Measurements from ENCODE around the gene FAM83E. TPM values are rescaled to one million over a fixed set of nuclear protein-coding genes. Genes with fewer than 3 reads are reported as not detected.
A peak's percentile ranks its signal among the peaks of the same experiment; 100 is the strongest.

The FAM83E gene
- polyA plus RNA-seq, 4 donors = 76.6 to 104 (median 93.5) TPM

DNA sequence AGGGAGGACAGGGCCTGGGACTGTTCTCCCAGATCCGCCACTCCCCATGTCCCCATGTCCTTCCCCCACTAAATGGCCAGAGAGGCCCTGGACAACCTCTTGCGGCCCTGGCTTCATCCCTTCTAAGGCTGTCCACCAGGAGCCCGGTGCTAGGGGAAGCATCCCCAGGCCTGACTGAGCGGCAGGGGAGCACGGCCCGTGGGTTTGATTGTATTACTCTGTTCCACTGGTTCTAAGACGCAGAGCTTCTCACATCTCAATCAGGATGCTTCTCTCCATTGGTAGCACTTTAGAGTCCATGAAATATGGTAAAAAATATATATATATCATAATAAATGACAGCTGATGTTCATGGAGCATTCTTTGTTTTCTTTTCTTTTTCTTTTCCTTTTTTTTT, 7.5 kb downstream of the FAM83E start:
- H3K4me3 ChIP-seq (ENCODE audit: low read depth in 1 of 3, low read length in 3 of 3) = no peak overlapping the region
- DNase-seq (no peak), FAIRE-seq (no peak)
- H3K27me3 ChIP-seq (ENCODE audit: control insufficient read depth in 3 of 3, insufficient read depth in 3 of 3, low read length in 3 of 3) = no peaks in the 10 kb centered on the region
- H3K27ac ChIP-seq (ENCODE audit: low read depth in 1 of 3, low read length in 2 of 3) = no peak overlapping the region
- WGBS, 3 donors = 87 to 93% (median 88%) methylated on average over 7 of the region's 7 CpGs
- peaks cover 0 to 74% (median 2%) of the 10 kb centered on the region in 3 donors for H3K36me3 ChIP-seq (ENCODE audit: control insufficient read depth in 3 of 3, insufficient read depth in 2 of 3, low read depth in 1 of 3, low read length in 3 of 3)
- no peaks in the 10 kb centered on the region for H3K9me3 ChIP-seq (ENCODE audit: control insufficient read depth in 2 of 2, insufficient read depth in 1 of 2, low read depth in 1 of 2, low read length in 1 of 2)
- peaks cover 0 to 6% (median 0%) of the 10 kb centered on the region in 3 donors for H3K4me1 ChIP-seq (ENCODE audit: control insufficient read depth in 3 of 3, insufficient read depth in 2 of 3, low read depth in 1 of 3, low read length in 2 of 3)

DNA sequence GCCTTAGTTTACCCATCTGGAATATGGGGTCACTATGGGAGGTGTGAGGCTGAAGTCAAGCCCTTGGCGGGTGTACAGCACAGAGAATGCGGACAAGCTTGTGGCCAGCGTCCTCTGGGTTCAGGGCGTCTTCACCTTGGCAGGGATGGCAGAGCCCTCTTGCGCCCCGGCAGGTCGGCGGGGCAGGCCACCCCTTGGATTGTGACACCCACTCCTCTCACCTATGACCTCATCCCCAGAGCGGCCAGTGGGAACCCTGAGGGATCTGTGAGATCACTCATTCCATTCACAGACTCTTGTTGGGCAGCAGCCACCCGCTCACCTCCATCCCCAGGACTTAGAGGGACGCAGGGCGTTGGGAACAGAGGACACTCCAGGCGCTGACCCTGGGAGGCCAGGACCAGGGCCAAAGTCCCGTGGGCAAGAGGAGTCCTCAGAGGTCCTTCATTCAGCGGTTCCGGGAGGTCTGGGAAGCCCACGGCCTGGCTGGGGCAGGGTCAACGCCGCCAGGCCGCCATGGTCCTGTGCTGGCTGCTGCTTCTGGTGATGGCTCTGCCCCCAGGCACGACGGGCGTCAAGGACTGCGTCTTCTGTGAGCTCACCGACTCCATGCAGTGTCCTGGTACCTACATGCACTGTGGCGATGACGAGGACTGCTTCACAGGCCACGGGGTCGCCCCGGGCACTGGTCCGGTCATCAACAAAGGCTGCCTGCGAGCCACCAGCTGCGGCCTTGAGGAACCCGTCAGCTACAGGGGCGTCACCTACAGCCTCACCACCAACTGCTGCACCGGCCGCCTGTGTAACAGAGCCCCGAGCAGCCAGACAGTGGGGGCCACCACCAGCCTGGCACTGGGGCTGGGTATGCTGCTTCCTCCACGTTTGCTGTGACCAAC, 8.2 kb downstream of the FAM83E start, which contains the start of gene SPACA4:
Gene SPACA4 (plus strand): TSS at position 280 of the 896 bp plus-strand sequence. CDS start 237 bp downstream, at position 517.
- Histone ChIP-seq H3K27ac (ENCODE audit: low read depth in 1 of 3, low read length in 2 of 3) (no peak within 1 kb of the TSS), H3K4me1 (ENCODE audit: control insufficient read depth in 3 of 3, insufficient read depth in 2 of 3, low read depth in 1 of 3, low read length in 2 of 3) (peaks cover 0 to 10% (median 0%) of the 10 kb centered on the region in 3 donors), H3K36me3 (ENCODE audit: control insufficient read depth in 3 of 3, insufficient read depth in 2 of 3, low read depth in 1 of 3, low read length in 3 of 3) (peaks cover 0 to 73% (median 0%) of the 10 kb centered on the region in 3 donors), H3K4me3 (ENCODE audit: low read depth in 1 of 3, low read length in 3 of 3) (no peak within 1 kb of the TSS), H3K9me3 (ENCODE audit: control insufficient read depth in 2 of 2, insufficient read depth in 1 of 2, low read depth in 1 of 2, low read length in 1 of 2) (no peaks in the 10 kb centered on the region), H3K27me3 (ENCODE audit: control insufficient read depth in 3 of 3, insufficient read depth in 3 of 3, low read length in 3 of 3) (no peaks in the 10 kb centered on the region)
- no peak for DNase-seq
- WGBS, 3 donors = 89 to 93% (median 90%) methylated on average over 36 to 39 of the region's 39 CpGs
- FAIRE-seq = no peak

DNA sequence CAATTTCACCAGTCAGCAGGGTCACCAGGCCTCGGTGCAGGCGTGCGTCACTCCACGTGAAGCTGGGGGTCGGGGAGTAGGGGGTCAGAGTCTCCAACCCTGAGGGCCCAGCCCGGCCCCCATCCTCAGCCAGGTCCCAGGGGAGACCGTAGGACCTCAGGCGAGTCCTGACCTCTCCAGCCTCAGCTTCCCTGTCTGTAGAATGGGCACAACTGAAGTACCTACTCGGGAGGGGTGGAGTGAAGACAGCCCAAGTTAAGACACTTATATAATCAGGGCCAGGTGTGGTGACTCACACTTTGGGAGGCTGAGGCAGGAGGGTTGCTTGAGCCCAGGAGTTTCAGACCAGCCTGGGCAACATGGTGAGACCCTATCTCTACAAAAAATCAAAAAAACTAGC, 11.0 kb downstream of the FAM83E start:
- WGBS, 3 donors = 88 to 93% (median 89%) methylated on average over 9 of the region's 9 CpGs
- H3K27ac ChIP-seq (ENCODE audit: low read depth in 1 of 3, low read length in 2 of 3) = no peak overlapping the region
- peaks cover 0 to 15% (median 0%) of the 10 kb centered on the region in 3 donors for H3K4me1 ChIP-seq (ENCODE audit: control insufficient read depth in 3 of 3, insufficient read depth in 2 of 3, low read depth in 1 of 3, low read length in 2 of 3)
- DNase-seq (no peak), FAIRE-seq (no peak)
- H3K9me3 ChIP-seq (ENCODE audit: control insufficient read depth in 2 of 2, insufficient read depth in 1 of 2, low read depth in 1 of 2, low read length in 1 of 2) = no peaks in the 10 kb centered on the region
- H3K4me3 ChIP-seq (ENCODE audit: low read depth in 1 of 3, low read length in 3 of 3) = no peak overlapping the region
- H3K36me3 ChIP-seq (ENCODE audit: control insufficient read depth in 3 of 3, insufficient read depth in 2 of 3, low read depth in 1 of 3, low read length in 3 of 3) = peaks cover 0 to 71% (median 3%) of the 10 kb centered on the region in 3 donors
- H3K27me3 ChIP-seq (ENCODE audit: control insufficient read depth in 3 of 3, insufficient read depth in 3 of 3, low read length in 3 of 3) = no peaks in the 10 kb centered on the region

DNA sequence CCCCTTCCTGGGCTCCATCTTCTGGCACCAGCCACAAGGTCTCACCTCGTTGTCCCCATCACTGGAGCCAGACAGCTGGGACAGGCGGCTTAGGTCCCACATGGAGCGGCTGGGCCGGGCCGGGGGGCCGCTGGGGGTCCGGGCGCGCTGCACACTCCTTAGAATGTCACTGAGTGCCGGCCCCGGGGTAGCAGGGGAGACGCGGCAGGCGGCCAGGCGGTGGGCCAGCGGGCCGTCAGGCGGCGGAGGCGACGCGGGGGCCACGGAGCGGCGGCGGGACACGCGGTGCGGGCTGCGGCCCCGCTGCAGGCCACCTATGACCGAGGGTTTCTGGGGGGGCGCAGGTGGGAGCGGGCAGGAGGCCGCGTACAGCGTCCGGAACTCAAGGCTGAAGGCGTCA, 11.4 kb downstream of the FAM83E start:
- no peaks in the 10 kb centered on the region for H3K9me3 ChIP-seq (ENCODE audit: control insufficient read depth in 2 of 2, insufficient read depth in 1 of 2, low read depth in 1 of 2, low read length in 1 of 2)
- 87 to 94% (median 92%) methylated on average over 20 to 39 of the region's 39 CpGs for WGBS, 3 donors
- H3K27me3 ChIP-seq (ENCODE audit: control insufficient read depth in 3 of 3, insufficient read depth in 3 of 3, low read length in 3 of 3) = no peaks in the 10 kb centered on the region
- DNase-seq (no peak), FAIRE-seq (no peak)
- no peak overlapping the region for H3K4me3 ChIP-seq (ENCODE audit: low read depth in 1 of 3, low read length in 3 of 3)
- H3K27ac ChIP-seq (ENCODE audit: low read depth in 1 of 3, low read length in 2 of 3) = no peak overlapping the region
- H3K36me3 ChIP-seq (ENCODE audit: control insufficient read depth in 3 of 3, insufficient read depth in 2 of 3, low read depth in 1 of 3, low read length in 3 of 3) = peaks cover 0 to 67% (median 3%) of the 10 kb centered on the region in 3 donors
- H3K4me1 ChIP-seq (ENCODE audit: control insufficient read depth in 3 of 3, insufficient read depth in 2 of 3, low read depth in 1 of 3, low read length in 2 of 3) = peaks cover 0 to 15% (median 0%) of the 10 kb centered on the region in 3 donors

DNA sequence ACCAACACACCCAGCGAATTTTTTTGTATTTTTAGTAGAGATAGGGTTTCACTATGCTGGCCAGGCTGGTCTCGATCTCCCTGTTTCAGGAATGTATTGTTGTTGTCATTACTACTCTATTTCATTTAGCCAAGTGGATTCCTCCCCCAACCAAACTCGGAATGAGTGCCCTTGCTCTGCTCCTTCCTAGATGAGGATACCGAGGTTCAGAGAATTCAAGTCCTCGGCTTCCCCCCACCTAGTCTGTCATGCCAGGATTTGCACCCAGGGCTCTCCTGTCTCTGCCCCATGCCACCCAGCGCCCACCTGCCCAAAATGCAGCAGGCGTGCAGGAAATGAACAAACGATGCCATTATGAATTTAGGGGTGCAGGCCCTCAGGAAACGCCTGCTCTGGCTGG, 11.9 kb downstream of the FAM83E start:
- DNase-seq = no peak
- FAIRE-seq = no peak
- Histone ChIP-seq H3K4me1 (ENCODE audit: control insufficient read depth in 3 of 3, insufficient read depth in 2 of 3, low read depth in 1 of 3, low read length in 2 of 3) (peaks cover 0 to 15% (median 0%) of the 10 kb centered on the region in 3 donors), H3K9me3 (ENCODE audit: control insufficient read depth in 2 of 2, insufficient read depth in 1 of 2, low read depth in 1 of 2, low read length in 1 of 2) (no peaks in the 10 kb centered on the region), H3K4me3 (ENCODE audit: low read depth in 1 of 3, low read length in 3 of 3) (no peak overlapping the region), H3K36me3 (ENCODE audit: control insufficient read depth in 3 of 3, insufficient read depth in 2 of 3, low read depth in 1 of 3, low read length in 3 of 3) (peaks cover 0 to 62% (median 3%) of the 10 kb centered on the region in 3 donors), H3K27ac (ENCODE audit: low read depth in 1 of 3, low read length in 2 of 3) (no peak overlapping the region), H3K27me3 (ENCODE audit: control insufficient read depth in 3 of 3, insufficient read depth in 3 of 3, low read length in 3 of 3) (no peaks in the 10 kb centered on the region)
- WGBS, 3 donors = 41 to 70% (median 60%) methylated on average over 9 of the region's 9 CpGs

DNA sequence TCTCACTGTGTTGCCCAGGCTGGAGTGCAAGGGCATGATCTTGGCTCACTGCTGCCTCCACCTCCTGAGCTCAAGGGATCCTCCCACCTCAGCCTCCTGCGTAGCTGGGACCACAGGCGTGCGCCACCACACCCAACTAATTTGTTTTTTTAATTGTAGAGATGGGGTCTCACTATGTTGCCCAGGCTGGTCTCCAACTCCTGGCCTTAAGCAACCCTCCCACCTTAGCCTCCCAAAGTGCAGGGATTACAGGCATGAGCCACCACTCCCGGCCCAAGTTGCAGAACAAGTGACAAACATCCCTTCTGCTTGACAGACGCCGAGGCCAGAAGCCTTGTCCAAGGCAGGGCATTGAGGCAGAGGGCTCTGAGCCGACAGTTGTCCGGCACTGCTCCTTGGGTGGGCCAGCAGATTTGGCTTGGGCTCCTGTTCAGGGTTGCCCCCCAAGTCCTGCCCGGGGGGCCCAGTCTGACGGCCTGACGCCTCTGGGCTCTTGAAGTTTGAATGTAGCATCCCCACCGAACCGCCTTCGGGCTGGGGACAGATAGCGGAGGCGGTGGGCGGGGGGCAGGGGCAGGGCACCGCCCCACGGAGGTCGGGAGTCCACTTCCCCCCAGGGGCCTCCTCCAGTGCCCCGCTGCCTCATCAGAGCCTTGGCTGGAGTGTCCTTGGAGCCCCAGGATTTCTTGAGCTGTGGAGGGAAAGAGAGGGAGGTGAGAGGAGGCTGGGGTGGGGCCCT, 14.0 kb downstream of the FAM83E start:
- 56 to 75% (median 68%) methylated on average over 21 of the region's 21 CpGs for WGBS, 3 donors
- Histone ChIP-seq H3K4me1 (ENCODE audit: control insufficient read depth in 3 of 3, insufficient read depth in 2 of 3, low read depth in 1 of 3, low read length in 2 of 3) (peaks cover 0 to 15% (median 0%) of the 10 kb centered on the region in 3 donors), H3K36me3 (ENCODE audit: control insufficient read depth in 3 of 3, insufficient read depth in 2 of 3, low read depth in 1 of 3, low read length in 3 of 3) (peaks cover 0 to 42% (median 3%) of the 10 kb centered on the region in 3 donors), H3K4me3 (ENCODE audit: low read depth in 1 of 3, low read length in 3 of 3) (no peak overlapping the region), H3K27ac (ENCODE audit: low read depth in 1 of 3, low read length in 2 of 3) (peak overlapping the region in 2 of 3 donors; percentile 6 to 37), H3K27me3 (ENCODE audit: control insufficient read depth in 3 of 3, insufficient read depth in 3 of 3, low read length in 3 of 3) (no peaks in the 10 kb centered on the region), H3K9me3 (ENCODE audit: control insufficient read depth in 2 of 2, insufficient read depth in 1 of 2, low read depth in 1 of 2, low read length in 1 of 2) (no peaks in the 10 kb centered on the region)
- peak in 1 of 2 donors; percentile 66 for DNase-seq
- no peak for FAIRE-seq

DNA sequence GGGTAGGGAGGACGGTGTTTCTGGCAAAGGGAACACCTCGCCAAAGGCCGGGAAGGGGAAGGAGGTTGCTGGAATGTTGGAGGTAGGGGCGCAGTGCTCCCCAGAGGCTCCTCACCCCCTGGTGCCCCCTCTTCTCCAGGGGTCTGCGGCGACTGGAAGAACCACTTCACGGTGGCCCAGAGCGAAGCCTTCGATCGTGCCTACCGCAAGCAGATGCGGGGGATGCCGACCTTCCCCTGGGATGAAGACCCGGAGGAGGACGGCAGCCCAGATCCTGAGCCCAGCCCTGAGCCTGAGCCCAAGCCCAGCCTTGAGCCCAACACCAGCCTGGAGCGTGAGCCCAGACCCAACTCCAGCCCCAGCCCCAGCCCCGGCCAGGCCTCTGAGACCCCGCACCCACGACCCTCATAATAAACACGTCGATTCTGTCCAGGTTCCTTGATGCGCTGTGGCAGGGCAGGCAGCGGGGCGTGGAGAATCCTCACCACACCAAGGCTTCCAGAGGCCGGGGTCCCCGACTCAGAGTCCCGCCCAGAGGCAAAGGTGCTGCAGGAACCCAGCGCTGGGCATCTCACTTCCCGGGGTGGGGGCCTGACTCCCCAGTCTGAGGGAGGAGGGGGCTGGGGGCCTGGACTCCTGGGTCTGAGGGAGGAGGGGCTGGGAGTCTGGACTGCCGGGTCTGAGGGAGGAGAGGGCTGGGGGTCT, 15.7 kb downstream of the FAM83E start:
- Histone ChIP-seq H3K27me3 (ENCODE audit: control insufficient read depth in 3 of 3, insufficient read depth in 3 of 3, low read length in 3 of 3) (no peaks in the 10 kb centered on the region), H3K27ac (ENCODE audit: low read depth in 1 of 3, low read length in 2 of 3) (no peak overlapping the region), H3K4me3 (ENCODE audit: low read depth in 1 of 3, low read length in 3 of 3) (no peak overlapping the region), H3K4me1 (ENCODE audit: control insufficient read depth in 3 of 3, insufficient read depth in 2 of 3, low read depth in 1 of 3, low read length in 2 of 3) (peaks cover 0 to 15% (median 0%) of the 10 kb centered on the region in 3 donors), H3K36me3 (ENCODE audit: control insufficient read depth in 3 of 3, insufficient read depth in 2 of 3, low read depth in 1 of 3, low read length in 3 of 3) (peaks cover 0 to 37% (median 3%) of the 10 kb centered on the region in 3 donors), H3K9me3 (ENCODE audit: control insufficient read depth in 2 of 2, insufficient read depth in 1 of 2, low read depth in 1 of 2, low read length in 1 of 2) (no peaks in the 10 kb centered on the region)
- FAIRE-seq = no peak
- WGBS, 3 donors = 71 to 75% (median 74%) methylated on average over 30 of the region's 30 CpGs
- no peak for DNase-seq

Measured in small intestine (tissue), 7 donors.